Endothelial cell of umbilical vein (primary cell): ENCODE measurements around the gene ANXA11. TPM values are rescaled to one million over a fixed set of nuclear protein-coding genes. Genes with fewer than 3 reads are reported as not detected.
A peak's percentile ranks its signal among the peaks of the same experiment; 100 is the strongest.
"Not testable (repeated sequence)": the region's sequence is repeated elsewhere in the genome, so short reads cannot be mapped to it uniquely, and the experiment has no call there.

ENCODE experiments used
- BruUV-seq: library from RNA; stranded (reverse); fragments of 400-500 nt; replicated peaks from 2 replicates; lab custom pipeline; 2021; lab: Mats Ljungman, UMichigan
- CTCF ChIA-PET: fragments of 300-600, 350-600 bp; sonication (Branson Sonifier 250); formaldehyde crosslinking; loops from one replicate; lab custom pipeline; 2021; ENCODE audit warnings: antibody characterized with exemption, inconsistent platforms; lab: Charles Lee
- POLR2A ChIA-PET: fragments of 300-600, 350-600 bp; sonication (Branson Sonifier 250); formaldehyde crosslinking; loops from one replicate; lab custom pipeline; 2021; ENCODE audit warnings: antibody characterized with exemption, inconsistent platforms; lab: Charles Lee
- DNase-seq: peaks from one replicate; pipeline ENCODE4 v3.0.0-alpha.2; 2011; ENCODE audit warnings: low read depth, low spot score
- FAIRE-seq: peaks from 2 replicates; lab custom pipeline; 2011; peaks lifted over from hg19 to GRCh38; lab: Jason Lieb, UNC
- H2AFZ ChIP-seq: 2 replicates; pipeline ENCODE4 v1.6.0; 2012; ENCODE audit warnings: low read depth, low read length, control low read depth, inconsistent platforms
- H3K27ac ChIP-seq: 2 replicates; pipeline ENCODE4 v1.5.1; 2011; ENCODE audit warnings: low read depth, mild to moderate bottlenecking, control low read depth, low read length, moderate library complexity; ENCODE audit not compliant: insufficient read depth
- H3K27me3 ChIP-seq, 2 experiments: 2 replicates each; pipeline versions ENCODE4 v1.6.0 to v1.6.1; 2011; ENCODE audit warnings: low read length in 2 of 2, mixed read lengths in 1 of 2; ENCODE audit not compliant: control insufficient read depth in 2 of 2, insufficient read depth in 2 of 2
- H3K36me3 ChIP-seq, 2 experiments: 2 replicates in 1 of 2; 3 replicates in 1 of 2; pipeline ENCODE4 v1.5.1; 2011; ENCODE audit warnings: low read length in 2 of 2, mild to moderate bottlenecking in 1 of 2, moderate library complexity in 1 of 2; ENCODE audit not compliant: control insufficient read depth in 2 of 2, insufficient read depth in 2 of 2; ENCODE audit errors: extremely low read depth in 1 of 2
- H3K4me1 ChIP-seq: 3 replicates; pipeline ENCODE4 v1.5.1; 2011; ENCODE audit warnings: mild to moderate bottlenecking, low read length; ENCODE audit not compliant: control insufficient read depth, insufficient read depth; ENCODE audit errors: extremely low read depth
- H3K4me2 ChIP-seq: 2 replicates; pipeline ENCODE4 v1.6.1; 2011; ENCODE audit warnings: low read length, control low read depth, mixed read lengths; ENCODE audit not compliant: insufficient read depth
- H3K4me3 ChIP-seq, 3 experiments: fragments of 200-600 bp in 1 of 3; sonication (generic), shearing (Covaris generic) in 1 of 3; replicated peaks in 1 of 3; 2 replicates each; pipeline ENCODE4 v1.5.1; 2011 to 2016; ENCODE audit warnings: control low read depth in 3 of 3, low read length in 3 of 3, mild to moderate bottlenecking in 2 of 3, inconsistent platforms in 1 of 3, low read depth in 1 of 3, moderate library complexity in 1 of 3; ENCODE audit not compliant: insufficient read depth in 1 of 3
- H3K79me2 ChIP-seq: 2 replicates; pipeline ENCODE4 v1.6.0; 2012; ENCODE audit warnings: low read length, inconsistent platforms; ENCODE audit not compliant: control insufficient read depth, insufficient read depth
- H3K9ac ChIP-seq: replicated peaks from 2 replicates; pipeline ENCODE3; 2011; ENCODE audit warnings: low read length, control low read depth; ENCODE audit not compliant: insufficient read depth; ENCODE audit errors: extremely low read depth
- H3K9me1 ChIP-seq: replicated peaks from 3 replicates; pipeline ENCODE4 v1.6.0; 2011; ENCODE audit warnings: mild to moderate bottlenecking, low read length; ENCODE audit not compliant: control insufficient read depth, insufficient read depth; ENCODE audit errors: extremely low read depth
- H3K9me3 ChIP-seq: replicated peaks from 2 replicates; pipeline ENCODE4 v1.5.1; 2012; ENCODE audit warnings: low read length, inconsistent platforms; ENCODE audit not compliant: control insufficient read depth, insufficient read depth
- H4K20me1 ChIP-seq: replicated peaks from 2 replicates; pipeline ENCODE3; 2011; ENCODE audit warnings: mild to moderate bottlenecking, low read length; ENCODE audit not compliant: control insufficient read depth, insufficient read depth; ENCODE audit errors: extremely low read depth
- CTCF ChIP-seq, 2 donors: IDR thresholded peaks; 1 replicate in 1 of 2; 2 replicates in 1 of 2; pipeline ENCODE4 v1.5.1; 2011; ENCODE audit warnings: low read length in 2 of 2, mild to moderate bottlenecking in 2 of 2, moderate library complexity in 2 of 2, control low read depth in 1 of 2, inconsistent platforms in 1 of 2, low read depth in 1 of 2; ENCODE audit not compliant: insufficient read depth in 1 of 2; ENCODE audit errors: extremely low read depth in 1 of 2
- EZH2 ChIP-seq: IDR thresholded peaks from 2 replicates; pipeline ENCODE4 v1.6.1; 2012; ENCODE audit warnings: borderline replicate concordance, low read depth, mild to moderate bottlenecking, moderate library complexity, low read length, inconsistent platforms; ENCODE audit not compliant: severe bottlenecking
- FOS ChIP-seq: IDR thresholded peaks from 2 replicates; pipeline ENCODE4 v1.6.1; 2011; ENCODE audit warnings: mild to moderate bottlenecking, low read length, moderate library complexity, borderline replicate concordance; ENCODE audit not compliant: insufficient read depth
- GATA2 ChIP-seq: IDR thresholded peaks from 2 replicates; pipeline ENCODE4 v1.7.0; 2011; ENCODE audit warnings: low read depth, mild to moderate bottlenecking, moderate library complexity, mixed read lengths, low read length; ENCODE audit not compliant: insufficient read length, insufficient read depth
- JUN ChIP-seq: IDR thresholded peaks from 2 replicates; pipeline ENCODE4 v1.6.1; 2011; ENCODE audit warnings: borderline replicate concordance, low read depth; ENCODE audit not compliant: insufficient read length, insufficient read depth
- MAX ChIP-seq: IDR thresholded peaks from 2 replicates; pipeline ENCODE4 v1.6.1; 2011; ENCODE audit not compliant: insufficient read depth, insufficient read length
- MYC ChIP-seq: IDR thresholded peaks from one replicate; pipeline ENCODE4 v1.6.1; 2011; ENCODE audit warnings: mild to moderate bottlenecking, low read depth, low read length
- POLR2A ChIP-seq: IDR thresholded peaks from 2 replicates; pipeline ENCODE4 v1.6.1; 2012; ENCODE audit warnings: low read depth, mild to moderate bottlenecking, control low read depth, low read length
- POLR2AphosphoS5 ChIP-seq: IDR thresholded peaks from 2 replicates; pipeline ENCODE4 v1.6.1; 2012; ENCODE audit warnings: low read depth, mild to moderate bottlenecking, control low read depth, low read length, moderate library complexity; ENCODE audit not compliant: insufficient read depth
- dilution Hi-C: fragments of 300-500 bp; cut with MboI; formaldehyde crosslinking; loops from one replicate; pipeline ENCODE4 v1.15.0; 2019; ENCODE audit warnings: low sequenced_read_pairs; ENCODE audit not compliant: extremely low pct_ligation_motif_present
- intact Hi-C: fragments of 100-400 bp; cut with micrococcal nuclease; formaldehyde crosslinking; loops from one replicate; pipeline ENCODE4 v1.10.0; 2022
- polyA plus RNA-seq, 4 experiments: library from polyadenylated mRNA; depleted of rRNA in 3 of 4; stranded (reverse) in 3 of 4; unstranded in 1 of 4; fragments of >200 nt; gene quantifications; 2 replicates each; pipeline versions ENCODE4 v1.2.1 to v1.2.3, GENCODE V29; 2011 to 2012; ENCODE audit warnings: missing spikeins in 1 of 4
- total RNA-seq: library from RNA; stranded (reverse); gene quantifications from 2 replicates; pipeline ENCODE4 v1.2.3, GENCODE V29; 2021

The ANXA11 gene
- total and polyA plus RNA-seq, 2 donors (not counting 3 experiments of a cell fraction or from before 2014, with no cell fraction given) = 59.2 to 143 TPM

GRCh38 chr10:80145406-80146308, 59.7 kb downstream of the ANXA11 start:
- intact Hi-C loops = loop anchor here (1.0 kb wide), 2 partner anchors 13 to 62 kb away; no protein-coding TSS in a partner anchor
- H4K20me1 ChIP-seq, H2AFZ ChIP-seq, H3K4me3 ChIP-seq, H3K36me3 ChIP-seq, dilution Hi-C loops, H3K9ac ChIP-seq, H3K79me2 ChIP-seq, H3K4me2 ChIP-seq, BruUV-seq, H3K27ac ChIP-seq, H3K4me1 ChIP-seq, H3K27me3 ChIP-seq, POLR2A ChIA-PET, H3K9me1 ChIP-seq, H3K9me3 ChIP-seq: not testable (repeated sequence)
- FAIRE-seq = peak; percentile 54
- TF ChIP-seq POLR2AphosphoS5 = peak; percentile 41
- peak; percentile 4 for TF ChIP-seq FOS
- peak; percentile 42 for DNase-seq
- CTCF ChIA-PET = interaction anchor here (1.1 to 9.1 kb wide), 6 partner anchors 19 to 74 kb away, joined by 3 to 320 read pairs (median 16); no protein-coding TSS in a partner anchor

- H3K9me1 ChIP-seq = no peaks in the 10 kb centered on the region
- DNase-seq (no peak), FAIRE-seq (no peak)
- BruUV-seq = no TSS peak
- no peak overlapping the region for H2AFZ ChIP-seq
- no peak overlapping the region for H3K4me3 ChIP-seq
- no peak overlapping the region for H3K9ac ChIP-seq
- dilution Hi-C loops = no loop called here
- no peak overlapping the region for H3K27ac ChIP-seq
- ChIA-PET CTCF (interaction anchor here (0.9 to 9.1 kb wide), 24 partner anchors 8 to 233 kb away, joined by 3 to 320 read pairs (median 6); partner anchors contain the start of gene PLAC9), POLR2A (no interaction called here)
- no peaks in the 10 kb centered on the region for H3K79me2 ChIP-seq
- TF ChIP-seq JUN = no peak
- no peak for TF ChIP-seq EZH2
- TF ChIP-seq GATA2 = no peak
- TF ChIP-seq CTCF (IDR thresholded peaks at IDR 0.05; ENCODE audit: extremely low read depth in 1 of 2, insufficient read depth in 1 of 2, low read depth in 1 of 2, low read length in 2 of 2) = no peak
- TF ChIP-seq MYC = no peak
- no peak for TF ChIP-seq POLR2A
- TF ChIP-seq POLR2AphosphoS5 = no peak
- no peak for TF ChIP-seq MAX
- TF ChIP-seq FOS = no peak
- H3K9me3 ChIP-seq = no peaks in the 10 kb centered on the region
- no peak overlapping the region for H3K4me2 ChIP-seq
- no peaks in the 10 kb centered on the region for H3K27me3 ChIP-seq
- intact Hi-C loops = no loop called here
- H3K4me1 ChIP-seq = peaks cover 8% of the 10 kb centered on the region
- H3K36me3 ChIP-seq = no peaks in the 10 kb centered on the region
- no peaks in the 10 kb centered on the region for H4K20me1 ChIP-seq
These were observed 60.6 kb downstream of the ANXA11 start for GRCh38 chr10:80144696-80145131.
